ENCODE results near the gene NEAT1.

- TF ChIP-seq CTCF (IDR thresholded peaks at IDR 0.05; ENCODE audit: low read depth, low read length) = no peak
- no peak for TF ChIP-seq EZH2phosphoT487 (IDR thresholded peaks at IDR 0.05; ENCODE audit: low read depth)
Measured at GRCh38 chr11:65386307-65387140, 36.1 kb upstream of the NEAT1 start, which contains the start of gene FRMD8.
